GM12874 (cell line): ENCODE data around the gene CTR9.

Experiments
- TF ChIP-seq, protein P1 (sequence below): IDR thresholded peaks from 2 replicates; pipeline ENCODE4 v1.5.1; 2011; ENCODE audit warnings: low read depth, mild to moderate bottlenecking, control low read depth, low read length, moderate library complexity; ENCODE audit not compliant: insufficient read depth

CTR9 gene

DNA sequence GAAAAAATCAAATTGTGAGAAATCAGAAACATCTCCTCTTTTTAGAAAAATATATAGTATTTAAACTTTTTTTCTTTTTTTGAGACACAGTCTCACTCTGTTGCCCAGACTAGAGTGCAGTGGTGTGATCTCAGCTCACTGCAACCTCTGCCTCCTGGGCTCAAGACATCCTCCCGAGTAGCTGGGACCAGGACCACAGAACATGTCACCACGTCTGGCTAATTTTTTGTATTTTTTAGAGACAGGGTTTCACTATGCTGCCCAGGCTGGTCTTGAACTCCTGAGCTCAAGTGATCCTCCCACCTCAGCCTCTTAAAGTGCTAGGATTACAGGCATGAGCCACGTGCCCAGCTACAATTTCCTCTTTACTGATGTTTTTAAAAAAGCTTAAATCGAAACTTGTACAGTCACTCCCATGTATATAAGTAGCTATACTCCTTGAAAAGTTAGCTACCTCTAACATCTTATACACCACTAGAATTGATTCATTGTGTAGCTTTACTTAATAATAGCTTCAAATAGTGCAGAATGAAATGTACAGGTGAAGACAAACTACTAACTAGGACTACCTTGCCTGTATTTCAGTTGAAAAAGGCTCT, 47.4 kb downstream of the CTR9 start:
- TF ChIP-seq, protein P1, sequence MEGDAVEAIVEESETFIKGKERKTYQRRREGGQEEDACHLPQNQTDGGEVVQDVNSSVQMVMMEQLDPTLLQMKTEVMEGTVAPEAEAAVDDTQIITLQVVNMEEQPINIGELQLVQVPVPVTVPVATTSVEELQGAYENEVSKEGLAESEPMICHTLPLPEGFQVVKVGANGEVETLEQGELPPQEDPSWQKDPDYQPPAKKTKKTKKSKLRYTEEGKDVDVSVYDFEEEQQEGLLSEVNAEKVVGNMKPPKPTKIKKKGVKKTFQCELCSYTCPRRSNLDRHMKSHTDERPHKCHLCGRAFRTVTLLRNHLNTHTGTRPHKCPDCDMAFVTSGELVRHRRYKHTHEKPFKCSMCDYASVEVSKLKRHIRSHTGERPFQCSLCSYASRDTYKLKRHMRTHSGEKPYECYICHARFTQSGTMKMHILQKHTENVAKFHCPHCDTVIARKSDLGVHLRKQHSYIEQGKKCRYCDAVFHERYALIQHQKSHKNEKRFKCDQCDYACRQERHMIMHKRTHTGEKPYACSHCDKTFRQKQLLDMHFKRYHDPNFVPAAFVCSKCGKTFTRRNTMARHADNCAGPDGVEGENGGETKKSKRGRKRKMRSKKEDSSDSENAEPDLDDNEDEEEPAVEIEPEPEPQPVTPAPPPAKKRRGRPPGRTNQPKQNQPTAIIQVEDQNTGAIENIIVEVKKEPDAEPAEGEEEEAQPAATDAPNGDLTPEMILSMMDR = no peak

DNA sequence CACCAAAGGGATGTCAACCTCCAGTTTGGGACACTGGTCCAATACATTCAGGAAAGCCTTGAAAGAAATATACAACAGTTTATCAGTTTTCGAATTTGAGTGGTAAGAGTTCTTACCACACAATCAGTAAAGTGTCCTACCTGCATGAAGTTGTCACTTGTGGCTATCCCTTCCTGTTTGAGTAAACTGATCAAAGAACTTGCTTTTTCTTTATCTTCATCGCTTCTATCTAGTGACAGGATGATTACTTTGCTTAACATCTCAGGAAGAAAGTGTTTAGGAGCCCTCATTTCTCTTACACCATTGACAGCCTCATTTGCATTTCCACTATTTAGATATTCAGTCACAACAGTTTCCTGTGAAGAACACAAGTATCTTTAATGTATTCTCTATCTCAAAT, 49.2 kb downstream of the CTR9 start:
- TF ChIP-seq, protein P1 = no peak

DNA sequence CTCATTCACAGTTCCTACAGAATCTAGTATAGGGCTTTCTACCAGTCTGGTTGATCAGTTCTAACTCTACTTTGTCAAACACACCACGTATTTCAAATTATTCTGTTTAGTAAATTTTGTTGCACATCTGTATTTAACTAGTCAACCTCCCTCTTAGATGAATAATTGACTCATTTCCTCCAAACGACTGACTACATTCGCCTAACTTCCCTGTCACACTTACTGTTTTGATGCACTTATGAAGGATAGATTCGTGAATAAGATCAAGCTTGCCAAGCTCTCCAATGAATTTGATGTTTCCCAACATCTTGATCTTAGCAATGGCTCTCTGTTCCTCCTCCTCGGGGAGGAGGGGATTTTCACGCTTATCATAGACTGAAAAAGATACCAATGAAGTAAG, 52.6 kb downstream of the CTR9 start:
- TF ChIP-seq, protein P1 = no peak

DNA sequence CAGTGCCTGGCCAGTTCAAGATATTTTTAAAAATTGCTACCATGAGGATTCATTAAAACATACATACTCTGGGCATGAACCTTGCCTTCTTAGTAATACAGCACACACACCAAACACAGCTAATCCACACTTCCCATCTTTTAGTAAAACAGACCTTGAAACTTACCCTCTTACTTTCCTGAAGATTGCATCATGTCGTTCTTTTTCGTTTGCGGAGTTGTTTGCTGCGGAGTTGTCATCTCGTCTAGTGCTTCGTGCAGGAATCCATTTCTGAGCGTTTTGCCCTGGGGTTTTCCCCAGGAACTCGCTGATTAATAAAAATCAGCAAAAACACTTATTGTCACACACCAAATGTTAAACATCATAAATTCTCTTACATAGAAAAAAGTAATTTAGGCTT, 54.7 kb downstream of the CTR9 start:
- TF ChIP-seq, protein P1 = no peak

GRCh38 chr11:10806206-10806605, 55.2 kb downstream of the CTR9 start:
- TF ChIP-seq, protein P1 = no peak

DNA sequence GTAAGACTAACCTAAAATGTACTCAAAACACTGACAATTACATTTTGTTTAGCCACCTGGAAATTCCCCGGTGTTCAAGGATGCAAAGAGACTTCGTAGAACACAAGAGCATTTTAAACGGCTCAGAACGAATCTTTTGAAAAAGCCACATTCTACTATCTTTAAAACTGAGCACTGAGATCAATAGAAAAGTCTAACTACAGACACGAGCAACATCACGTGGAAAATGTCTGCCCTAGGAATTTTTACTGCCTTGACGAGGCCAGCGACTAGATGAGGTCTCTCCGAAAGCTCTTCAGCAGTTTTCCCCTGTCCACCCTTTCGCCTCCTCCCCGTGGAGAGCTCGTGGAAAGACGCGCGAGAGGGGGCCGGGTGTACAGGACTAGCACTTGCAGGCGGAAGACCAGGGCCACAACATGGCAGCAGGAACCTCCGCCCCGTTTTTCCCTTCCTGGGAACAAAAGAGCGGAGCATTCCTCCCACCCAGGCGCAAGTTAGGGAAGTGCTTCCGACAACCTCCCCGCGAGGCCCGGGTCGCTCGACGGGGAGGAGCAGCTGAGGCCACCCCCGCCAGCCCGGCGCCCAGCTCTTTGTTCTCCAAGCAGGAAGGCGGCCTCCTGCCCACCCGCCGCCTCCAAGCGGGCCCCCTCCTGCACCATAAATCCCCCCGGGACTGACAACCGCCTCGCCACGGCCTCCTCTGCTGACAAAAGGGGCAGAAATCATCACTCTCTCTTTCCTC, 56.6 kb downstream of the CTR9 start:
- TF ChIP-seq, protein P1 = no peak

- TF ChIP-seq, protein P1 = no peak
Measured at GRCh38 chr11:10808235-10808552, 57.1 kb downstream of the CTR9 start.
